ENCODE data around the gene CNTN2.

Gene CNTN2

GRCh38 chr1:205102404-205102803 is 59.4 kb downstream of the CNTN2 start:
- no peak overlapping the region for H3K27ac ChIP-seq
- DNase-seq (ENCODE audit: low spot score), result no peak
- CTCF ChIA-PET, result interaction anchor here (0.7 to 1.6 kb wide), 2 partner anchors 13 to 41 kb away, joined by 4 to 6 read pairs; no protein-coding TSS in a partner anchor
- POLR2A ChIA-PET (ENCODE audit: low non-redundant PET), result no interaction called here
- TF ChIP-seq CTCF (conservative IDR thresholded peaks at IDR 0.05; ENCODE audit: low read depth), result no peak

- CTCF ChIA-PET, result no interaction called here
- no peak for DNase-seq (ENCODE audit: low spot score)
- POLR2A ChIA-PET (ENCODE audit: low non-redundant PET), result no interaction called here
- no peak overlapping the region for H3K27ac ChIP-seq
- no peak for TF ChIP-seq CTCF (conservative IDR thresholded peaks at IDR 0.05; ENCODE audit: low read depth)
Observed at GRCh38 chr1:205107327-205107726, 64.3 kb downstream of the CNTN2 start.

GRCh38 chr1:205108464-205108863 is 65.5 kb downstream of the CNTN2 start:
- POLR2A ChIA-PET (ENCODE audit: low non-redundant PET), result interaction anchor here (2.1 kb wide), 1 partner anchor 13 kb away, joined by 8 read pairs; the partner anchor contains the start of gene RBBP5
- TF ChIP-seq CTCF (conservative IDR thresholded peaks at IDR 0.05; ENCODE audit: low read depth), result no peak
- DNase-seq (ENCODE audit: low spot score), result no peak
- CTCF ChIA-PET, result interaction anchor here (0.8 to 1.4 kb wide), 4 partner anchors 17 to 148 kb away, joined by 3 to 6 read pairs (median 4); no protein-coding TSS in a partner anchor
- H3K27ac ChIP-seq, result no peak overlapping the region

GRCh38 chr1:205109269-205109668 is 66.3 kb downstream of the CNTN2 start:
- no peak for DNase-seq (ENCODE audit: low spot score)
- CTCF ChIA-PET, result interaction anchor here (0.5 to 1.4 kb wide), 11 partner anchors 16 to 541 kb away, joined by 3 to 9 read pairs (median 4); no protein-coding TSS in a partner anchor
- POLR2A ChIA-PET (ENCODE audit: low non-redundant PET), result interaction anchor here (0.6 to 2.1 kb wide), 2 partner anchors 11 to 12 kb away, joined by 3 to 8 read pairs; partner anchors contain the start of gene RBBP5
- no peak overlapping the region for H3K27ac ChIP-seq
- no peak for TF ChIP-seq CTCF (conservative IDR thresholded peaks at IDR 0.05; ENCODE audit: low read depth)

GRCh38 chr1:205109711-205110110 is 66.7 kb downstream of the CNTN2 start:
- no peak overlapping the region for H3K27ac ChIP-seq
- CTCF ChIA-PET, result interaction anchor here (0.5 to 1.4 kb wide), 11 partner anchors 16 to 541 kb away, joined by 3 to 9 read pairs (median 4); no protein-coding TSS in a partner anchor
- DNase-seq (ENCODE audit: low spot score), result no peak
- TF ChIP-seq CTCF (conservative IDR thresholded peaks at IDR 0.05; ENCODE audit: low read depth), result no peak
- POLR2A ChIA-PET (ENCODE audit: low non-redundant PET), result interaction anchor here (0.6 to 2.1 kb wide), 2 partner anchors 10 to 12 kb away, joined by 3 to 8 read pairs; partner anchors contain the start of gene RBBP5

GRCh38 chr1:205111354-205111753 is 68.3 kb downstream of the CNTN2 start:
- no peak overlapping the region for H3K27ac ChIP-seq
- TF ChIP-seq CTCF (conservative IDR thresholded peaks at IDR 0.05; ENCODE audit: low read depth), result no peak
- ChIA-PET CTCF (no interaction called here), POLR2A (ENCODE audit: low non-redundant PET) (interaction anchor here (0.6 kb wide), 1 partner anchor 10 kb away, joined by 6 read pairs; no protein-coding TSS in a partner anchor)
- DNase-seq (ENCODE audit: low spot score), result no peak

All from RWPE1 (cell line).